Stromal cell of bone marrow (primary cell): ENCODE results near the gene GNB1L.

ENCODE experiments used
- DNase-seq: peaks from one replicate; pipeline ENCODE4 v3.0.0-alpha.2; 2012; ENCODE audit warnings: low read depth

GNB1L gene

DNA sequence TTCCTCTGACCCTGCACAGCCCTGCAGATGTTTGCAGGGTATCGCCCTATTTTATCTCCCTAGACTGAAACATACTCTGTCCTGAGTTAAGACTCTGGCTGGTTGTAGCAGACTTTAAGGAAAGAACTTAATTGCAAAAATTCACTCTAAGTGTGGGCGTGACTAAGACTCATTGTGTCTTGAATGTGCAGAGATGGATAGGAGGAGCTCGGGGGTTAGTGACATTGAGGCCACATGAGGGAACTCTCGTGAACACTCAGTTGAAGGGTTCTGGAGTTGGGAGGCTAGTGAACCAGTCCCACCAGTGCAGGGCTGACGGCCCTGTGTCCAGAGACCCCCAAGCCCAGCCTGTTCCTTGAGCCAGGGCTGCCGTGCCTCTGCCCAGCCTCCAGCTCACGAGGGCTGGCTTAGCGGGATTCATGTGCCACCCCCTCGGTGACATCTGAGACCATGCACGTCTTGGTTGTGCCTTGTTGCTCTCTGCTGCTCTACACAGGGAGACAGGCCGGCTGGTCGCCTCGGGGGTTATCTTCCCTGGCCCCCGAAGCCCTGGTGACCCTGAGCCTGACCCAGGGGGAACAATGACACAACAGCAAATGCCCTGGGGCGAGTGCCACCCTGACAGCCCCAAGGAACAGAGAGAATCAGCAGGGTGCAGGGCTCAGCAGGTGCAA is 105.5 kb downstream of the GNB1L start:
- DNase-seq: no peak

DNA sequence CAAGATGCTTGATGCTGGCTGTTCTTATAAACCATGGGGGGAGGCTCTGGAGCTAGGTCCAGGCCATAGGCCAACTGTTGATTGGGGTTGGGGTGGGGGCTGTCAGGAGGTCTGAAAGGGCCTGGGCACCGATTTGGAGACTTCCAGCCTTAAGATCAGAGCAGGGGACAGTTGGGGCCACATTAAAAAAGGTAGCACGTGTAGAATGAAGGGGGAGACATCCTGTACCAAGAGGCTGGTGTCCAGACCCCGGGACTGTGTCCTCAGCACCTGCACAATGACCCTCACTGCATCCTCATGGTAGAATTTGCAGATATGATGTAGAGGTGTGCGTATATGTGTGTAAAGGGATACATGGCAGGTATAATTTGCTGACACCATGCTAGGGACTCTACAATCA is 106.5 kb downstream of the GNB1L start:
- DNase-seq: no peak

DNA sequence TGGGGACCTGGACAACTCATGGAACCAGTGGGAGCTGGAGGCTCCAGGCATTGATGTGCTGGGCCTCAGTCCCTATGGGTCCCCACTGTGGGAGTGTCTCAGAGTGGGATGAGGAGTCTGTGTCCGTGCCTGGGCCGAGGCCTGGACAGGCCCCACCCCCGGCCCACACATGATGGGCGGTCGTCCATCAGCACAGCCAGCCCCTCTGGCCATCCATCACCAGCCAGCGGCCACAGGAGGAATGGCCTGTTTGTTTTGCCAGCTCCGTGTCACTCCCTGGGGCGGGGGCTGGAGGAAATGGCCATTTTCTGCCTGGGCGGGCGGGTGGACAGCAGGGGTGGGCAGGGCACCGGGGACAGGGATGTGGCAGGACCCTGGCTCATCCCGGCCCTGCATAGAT is 107.1 kb downstream of the GNB1L start:
- DNase-seq: no peak

DNA sequence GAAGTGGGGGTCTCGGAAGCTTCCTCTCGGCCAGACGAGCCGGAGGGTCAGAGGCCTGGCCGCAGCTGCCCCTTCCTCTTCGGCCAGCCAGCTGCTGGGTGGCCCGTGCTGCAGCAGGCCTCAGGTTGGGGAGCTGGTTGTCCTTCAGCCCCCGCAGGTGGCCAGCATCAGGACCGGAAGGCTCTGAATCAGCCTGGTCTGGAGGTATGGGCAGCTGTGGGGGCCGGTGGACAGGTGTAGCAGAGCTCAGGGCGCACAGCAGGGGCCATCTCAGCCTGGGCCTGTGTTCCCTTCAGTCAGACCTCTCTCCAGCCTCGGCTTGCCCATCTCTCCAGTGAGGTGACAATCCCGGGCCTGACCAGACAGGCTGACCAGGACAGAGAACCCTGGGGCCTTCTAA is 107.9 kb downstream of the GNB1L start:
- no peak for DNase-seq

DNA sequence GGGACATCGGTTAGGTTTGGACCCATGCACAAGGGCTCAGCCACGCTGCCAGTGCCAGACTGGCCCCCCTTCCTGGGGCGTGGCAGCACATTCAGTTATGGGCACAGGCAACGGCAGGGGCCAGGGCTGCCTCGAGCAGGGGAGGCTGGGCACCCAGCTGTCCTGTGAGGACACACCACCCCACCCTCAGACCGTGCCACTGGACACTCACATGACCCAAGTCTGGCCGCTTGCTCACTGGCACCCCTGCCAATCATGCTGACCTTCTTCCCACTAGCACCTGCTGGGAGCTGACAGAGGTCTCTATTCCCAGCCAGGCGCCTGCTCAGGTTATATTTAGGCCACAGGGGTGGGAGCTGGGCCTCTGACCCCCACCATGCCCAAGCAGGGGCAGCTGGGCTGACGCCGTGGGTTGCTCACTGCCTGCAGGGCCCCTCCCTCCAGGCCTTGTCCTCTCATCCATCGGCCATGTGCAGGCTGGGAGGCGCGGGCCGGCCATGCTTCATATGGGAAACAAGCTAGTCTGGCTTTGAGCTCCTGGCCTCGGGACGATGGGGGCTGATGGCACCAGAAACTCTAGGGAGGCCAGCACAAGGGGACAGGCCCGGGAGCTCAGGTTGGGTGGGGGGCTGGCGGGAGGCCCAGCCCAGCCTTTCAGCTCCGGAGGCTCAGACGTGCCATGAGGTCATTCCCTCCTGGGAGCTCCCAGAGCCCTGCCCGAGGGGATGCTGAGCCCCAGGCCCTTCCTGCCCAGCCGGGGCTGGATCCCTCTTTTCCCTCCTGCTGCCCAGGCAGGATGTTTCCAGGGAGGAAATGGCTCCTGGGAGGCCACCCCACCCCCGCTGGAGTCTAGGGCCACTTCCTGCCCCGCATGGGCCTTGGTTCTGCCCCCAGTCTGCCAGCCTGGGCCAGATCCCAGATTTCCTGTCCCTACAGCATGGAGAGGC is 109.2 kb downstream of the GNB1L start:
- DNase-seq: no peak

DNA sequence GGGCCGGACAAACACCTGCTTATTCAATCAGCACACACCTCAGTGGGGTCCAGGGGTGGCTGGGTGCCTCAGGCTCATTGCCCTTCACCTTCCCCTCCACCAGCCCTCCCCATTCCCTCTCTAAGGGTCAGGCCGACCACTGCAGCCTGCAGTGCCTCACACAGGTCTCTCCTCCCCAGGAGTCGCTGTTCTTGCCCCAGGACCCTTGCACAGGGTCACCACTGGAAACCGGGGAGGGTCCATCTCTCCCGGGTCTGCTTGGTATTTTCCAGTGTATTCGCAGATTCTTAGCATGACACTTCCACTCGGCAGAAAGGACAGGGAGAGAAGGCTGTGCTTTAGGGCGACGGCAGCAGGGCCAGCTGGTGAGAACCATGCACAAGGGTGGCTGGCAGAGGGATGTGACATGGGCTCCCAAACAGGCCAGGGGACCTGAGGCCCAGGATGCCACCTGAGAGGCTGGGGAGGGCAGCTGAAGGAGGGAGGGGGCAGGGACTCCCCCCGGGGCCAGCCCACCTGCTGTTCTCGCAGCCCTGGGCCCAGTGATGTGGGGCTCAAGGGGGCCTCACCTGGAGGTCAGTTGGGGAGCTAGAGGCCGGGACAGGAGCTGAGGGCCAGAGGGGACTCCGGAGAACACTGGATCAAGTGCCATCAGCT is 110.2 kb downstream of the GNB1L start:
- DNase-seq: no peak

DNA sequence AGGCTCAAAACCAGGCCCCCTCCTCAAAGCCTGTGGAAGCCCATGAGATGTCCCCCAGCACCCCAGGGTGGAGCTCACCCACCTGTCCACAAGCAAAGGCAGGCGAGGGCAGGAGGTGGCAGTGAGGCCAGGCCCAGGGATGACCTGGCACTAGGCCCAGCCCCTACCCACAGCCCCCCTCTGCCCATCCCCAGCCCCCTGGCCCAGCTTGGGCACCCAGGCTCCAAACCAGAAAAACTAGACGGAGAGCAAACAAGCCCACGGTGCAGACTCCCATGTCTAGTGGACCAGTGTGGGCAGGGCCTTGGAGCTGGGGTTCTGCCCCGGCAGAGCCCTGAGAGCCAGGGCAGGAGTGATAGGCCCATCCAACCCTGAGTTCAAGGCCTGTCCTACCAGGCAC is 111.0 kb downstream of the GNB1L start:
- DNase-seq: no peak

DNA sequence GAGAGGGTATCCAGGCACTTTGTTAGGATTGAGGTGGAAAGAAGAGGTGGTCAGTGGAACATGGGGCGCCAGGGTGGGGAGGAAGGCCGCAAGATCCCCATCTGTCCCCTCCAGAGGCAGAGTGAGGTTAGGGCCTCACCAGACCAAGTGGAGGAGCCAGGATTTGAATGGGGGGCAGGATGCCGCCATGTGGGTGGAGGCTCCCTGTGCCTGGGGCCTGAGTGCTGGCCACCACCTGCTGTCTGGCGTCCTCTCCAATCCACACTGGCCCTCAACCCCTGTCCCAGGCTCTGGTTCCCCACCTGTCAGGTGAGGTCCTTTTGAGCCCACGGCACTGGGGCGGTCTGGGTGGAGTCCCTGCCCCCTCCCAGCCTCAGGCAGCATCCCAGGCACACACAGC is 111.6 kb downstream of the GNB1L start:
- no peak for DNase-seq

DNA sequence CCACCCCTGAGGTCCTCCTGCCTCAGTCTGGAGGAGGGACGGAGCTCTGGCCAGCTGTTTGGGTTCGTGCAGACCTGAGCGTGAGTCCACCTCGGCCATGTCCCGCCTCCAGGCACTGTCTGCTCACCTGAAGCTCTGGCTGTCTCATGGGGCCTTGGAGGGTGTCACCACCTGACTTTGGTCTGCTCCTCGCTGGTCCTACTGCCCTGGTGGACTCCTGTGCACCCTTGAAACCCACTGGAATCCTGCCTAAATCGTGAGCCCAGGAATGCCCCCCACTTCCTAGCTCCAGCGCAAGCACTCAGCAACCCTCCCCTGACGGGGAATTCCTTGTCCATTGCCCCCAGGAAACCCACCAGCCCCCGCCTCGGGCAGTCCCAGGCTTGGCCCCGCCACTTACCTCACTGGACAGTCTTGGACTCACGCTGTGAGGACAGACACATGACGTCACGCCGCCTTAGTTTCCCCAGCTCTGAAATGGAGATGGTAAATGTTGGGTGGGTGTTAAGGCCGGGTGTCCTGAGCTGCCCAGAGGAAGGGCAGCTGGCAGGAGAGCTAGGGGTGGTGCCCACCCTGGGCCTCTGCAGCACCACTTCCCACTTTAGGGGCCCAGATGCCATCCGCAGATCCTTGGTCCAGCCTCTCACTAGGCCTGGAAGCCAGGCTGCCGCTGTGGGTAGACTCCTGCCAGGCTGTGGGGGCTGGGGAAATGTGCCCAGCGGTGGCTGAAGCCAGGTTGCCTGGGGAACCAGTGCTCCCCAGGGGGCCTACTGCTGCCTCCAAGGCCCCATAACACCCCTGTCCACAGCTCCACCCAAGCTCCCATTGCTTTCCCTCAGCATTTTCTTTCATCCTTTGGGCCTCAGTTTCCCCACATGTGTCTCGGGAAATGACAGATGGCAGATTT is 112.3 kb downstream of the GNB1L start:
- DNase-seq: no peak

DNA sequence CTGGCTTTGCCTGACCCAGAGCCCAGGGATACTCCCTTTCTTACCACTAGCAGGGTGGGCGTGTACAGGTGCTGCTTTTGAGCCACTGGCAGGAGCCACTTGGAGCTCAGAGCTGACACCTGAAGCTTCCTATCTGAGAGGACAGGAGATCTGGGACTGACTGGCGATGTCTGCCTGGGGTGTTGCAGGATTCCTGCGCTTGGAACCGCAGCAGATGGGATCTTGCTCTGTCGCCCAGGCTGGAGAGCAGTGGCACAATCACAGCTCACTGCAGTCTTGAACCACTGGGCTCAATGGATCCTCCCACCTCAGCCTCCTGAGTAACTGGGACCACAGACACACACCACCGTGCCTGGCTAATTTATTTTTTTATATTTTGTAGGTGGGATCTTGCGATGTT is 113.6 kb downstream of the GNB1L start:
- no peak for DNase-seq

DNA sequence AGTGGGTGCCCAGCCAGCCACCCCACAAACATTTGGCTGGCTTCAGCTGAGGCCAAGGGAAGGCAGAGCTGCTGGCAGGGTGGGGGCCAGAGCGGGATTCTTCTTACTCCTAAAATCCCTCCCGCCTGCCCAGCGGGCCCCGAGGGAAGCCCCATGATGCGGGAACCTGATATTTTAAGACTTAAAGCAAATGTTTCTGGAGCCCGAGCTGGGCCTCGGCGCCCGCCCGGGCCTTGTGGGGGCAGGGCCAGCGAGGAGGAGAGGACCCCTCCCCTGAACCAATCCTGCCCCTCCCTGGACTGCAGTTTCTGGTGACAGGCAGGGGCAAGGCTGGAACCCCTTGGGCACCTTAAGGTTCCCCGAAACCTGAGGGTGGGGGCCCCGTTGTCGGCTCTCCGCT is 114.1 kb downstream of the GNB1L start:
- no peak for DNase-seq

DNA sequence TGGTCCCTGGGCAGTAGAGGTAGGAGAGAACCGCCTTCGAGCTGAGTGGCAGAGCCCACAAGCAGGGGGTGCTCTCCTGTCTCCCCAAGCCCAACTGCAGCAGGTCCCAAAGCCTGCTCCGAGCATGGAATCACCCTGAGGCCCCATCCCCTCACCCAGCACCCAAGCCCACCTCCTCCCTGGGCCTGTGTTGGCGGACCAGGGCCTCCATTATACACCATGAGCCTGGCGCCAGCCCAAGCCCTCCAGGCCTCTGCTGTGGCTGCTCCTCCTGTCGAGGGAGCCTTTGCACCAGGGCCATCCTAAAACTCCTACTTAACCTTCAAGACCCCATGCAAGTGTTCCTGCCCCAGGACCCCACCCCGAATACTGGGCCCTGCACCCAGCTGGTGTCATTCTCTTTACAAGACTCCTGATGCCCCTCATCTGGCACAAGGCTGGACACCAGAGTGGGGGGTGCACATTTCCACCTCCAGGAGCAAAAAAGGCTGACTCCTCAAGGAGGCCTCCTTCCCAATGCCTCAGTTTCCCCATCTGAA is 114.7 kb downstream of the GNB1L start:
- DNase-seq: no peak

DNA sequence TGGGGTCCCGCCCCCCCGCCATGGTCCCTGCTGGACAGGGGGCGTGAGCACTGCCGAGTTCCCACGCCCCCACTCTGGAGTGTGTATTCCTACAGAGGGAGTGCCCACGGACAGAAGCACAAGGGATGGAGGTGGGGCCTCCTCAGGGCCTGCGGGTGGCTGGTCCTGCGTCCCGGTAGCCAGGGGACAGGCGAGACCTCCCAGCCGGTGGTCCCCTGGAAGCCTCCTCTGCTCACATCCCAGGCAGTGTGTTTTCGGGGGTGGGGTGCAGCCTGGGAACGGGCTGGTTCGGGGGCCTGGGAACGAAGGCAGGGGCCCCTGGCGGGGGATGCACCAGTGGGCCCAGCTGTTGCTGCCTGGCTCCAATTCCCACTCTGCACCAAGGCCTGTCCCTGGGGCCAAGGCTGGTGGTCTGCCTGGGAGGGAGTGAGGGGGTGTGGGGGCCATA is 115.2 kb downstream of the GNB1L start:
- DNase-seq: no peak

DNA sequence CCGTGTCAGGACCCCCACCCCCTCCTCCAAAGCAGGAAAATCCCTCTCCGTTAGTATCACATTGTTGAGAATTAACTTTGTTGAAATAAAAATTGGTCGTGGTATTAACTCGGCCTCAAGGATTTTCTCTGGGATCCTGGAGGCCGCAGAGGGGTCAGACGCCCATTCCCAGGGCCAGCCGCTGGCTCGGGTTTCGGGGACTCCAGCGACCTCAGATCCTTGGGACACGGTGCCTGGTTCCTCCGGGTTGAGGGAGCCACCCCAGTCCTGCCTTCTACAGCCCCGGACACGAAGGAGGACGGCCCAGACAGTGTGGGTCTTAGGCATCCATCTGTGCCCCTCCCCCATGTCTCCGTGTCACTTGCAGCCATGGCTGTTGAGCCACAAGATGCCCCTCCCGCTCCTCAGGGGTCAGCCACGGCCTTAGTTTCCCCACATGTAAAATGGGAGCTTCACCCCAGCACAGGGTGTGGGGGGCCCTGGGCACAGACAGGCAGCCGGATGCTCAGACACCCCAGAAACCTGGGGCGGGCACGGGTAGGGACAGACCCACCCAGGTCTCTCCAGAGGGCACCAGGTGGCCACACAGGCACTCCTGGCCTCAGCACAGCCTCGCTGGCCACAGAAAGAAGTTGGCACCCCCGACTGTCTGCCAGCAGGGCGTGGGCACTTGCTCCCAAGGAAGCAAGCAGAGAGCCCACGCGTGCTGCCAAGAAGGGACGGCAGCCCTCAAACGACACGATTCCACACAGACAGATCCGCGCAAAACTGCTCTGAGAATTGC is 115.8 kb downstream of the GNB1L start:
- DNase-seq: no peak

DNA sequence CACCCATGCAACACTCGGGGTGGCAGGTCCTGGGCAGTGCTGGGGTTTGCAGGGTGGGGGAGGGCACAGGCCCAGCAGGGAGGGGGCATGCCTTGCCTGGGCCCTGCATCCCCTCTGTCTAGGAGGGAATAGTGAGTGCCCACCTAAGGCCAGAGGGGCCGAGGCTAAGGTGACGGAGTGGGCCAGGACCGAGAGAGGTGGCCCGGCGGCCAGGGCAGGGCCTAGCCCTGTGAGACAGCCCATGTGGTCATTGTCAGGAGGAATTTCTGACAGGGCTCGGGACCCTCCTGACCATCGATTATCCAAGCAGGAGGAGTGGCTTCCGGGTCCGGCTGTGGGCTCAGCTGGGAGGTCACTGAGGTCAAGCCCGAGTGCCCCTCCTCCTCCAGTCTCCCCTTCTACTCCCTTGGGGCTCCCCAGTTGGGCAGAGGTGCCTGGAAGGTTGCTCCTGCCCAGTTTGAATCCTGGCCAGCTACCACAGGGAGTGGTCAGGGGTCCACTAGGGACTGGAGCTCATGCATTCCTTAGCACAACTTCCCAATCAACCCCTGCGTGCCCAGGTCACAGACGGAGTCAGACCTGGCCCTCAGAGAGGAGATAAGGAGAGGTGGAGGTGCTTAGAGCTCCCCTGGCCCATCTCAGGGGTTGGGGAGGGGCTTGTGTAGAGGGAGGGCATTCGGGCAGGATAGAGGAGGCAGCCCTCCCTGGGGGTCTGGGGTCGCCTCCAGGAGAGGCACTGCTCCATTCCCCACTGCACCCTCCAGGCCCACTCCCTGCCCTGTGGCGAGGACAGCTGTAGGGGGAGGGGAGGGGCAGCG is 116.6 kb downstream of the GNB1L start:
- no peak for DNase-seq

DNA sequence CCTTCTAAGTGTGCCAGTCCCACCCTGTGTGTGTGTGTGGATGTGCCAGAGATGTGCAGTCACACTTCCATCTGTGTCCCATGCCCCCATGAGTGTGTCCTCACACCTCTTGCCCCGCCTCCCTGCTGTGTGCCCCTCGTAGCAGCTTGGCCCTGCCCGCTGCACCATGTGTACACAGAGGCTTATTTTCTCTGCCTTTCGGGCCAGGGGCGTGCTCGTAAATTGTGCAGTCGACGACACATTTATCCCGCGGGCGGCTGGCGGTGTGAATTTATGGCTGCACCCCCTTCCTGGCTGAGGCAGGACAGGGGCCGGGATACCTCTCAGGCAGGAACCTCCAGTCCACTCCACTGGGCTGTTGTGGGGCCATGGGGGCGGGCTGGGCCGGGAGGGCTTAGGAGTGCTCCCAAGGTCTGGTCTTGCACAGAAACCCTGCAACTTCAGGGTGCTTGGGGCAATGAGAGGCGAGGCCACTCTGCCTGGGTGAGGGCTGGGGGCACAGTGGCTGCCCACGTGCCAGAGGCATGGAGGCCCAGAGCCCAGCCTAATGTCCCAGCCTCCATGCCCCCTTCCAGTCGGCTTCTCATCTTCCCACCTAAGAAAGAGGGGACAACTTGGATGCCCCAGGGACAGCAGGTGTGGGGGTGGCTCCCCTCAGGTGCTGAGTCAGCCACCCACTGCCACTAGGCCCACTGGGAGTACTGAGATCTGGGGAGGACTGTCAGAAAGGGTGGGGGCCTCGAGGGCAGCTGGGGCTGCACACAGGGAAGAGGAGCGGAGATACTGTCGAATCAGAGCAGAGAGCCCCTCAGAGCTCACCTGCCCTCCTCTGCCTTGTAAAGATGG is 118.8 kb downstream of the GNB1L start:
- no peak for DNase-seq

DNA sequence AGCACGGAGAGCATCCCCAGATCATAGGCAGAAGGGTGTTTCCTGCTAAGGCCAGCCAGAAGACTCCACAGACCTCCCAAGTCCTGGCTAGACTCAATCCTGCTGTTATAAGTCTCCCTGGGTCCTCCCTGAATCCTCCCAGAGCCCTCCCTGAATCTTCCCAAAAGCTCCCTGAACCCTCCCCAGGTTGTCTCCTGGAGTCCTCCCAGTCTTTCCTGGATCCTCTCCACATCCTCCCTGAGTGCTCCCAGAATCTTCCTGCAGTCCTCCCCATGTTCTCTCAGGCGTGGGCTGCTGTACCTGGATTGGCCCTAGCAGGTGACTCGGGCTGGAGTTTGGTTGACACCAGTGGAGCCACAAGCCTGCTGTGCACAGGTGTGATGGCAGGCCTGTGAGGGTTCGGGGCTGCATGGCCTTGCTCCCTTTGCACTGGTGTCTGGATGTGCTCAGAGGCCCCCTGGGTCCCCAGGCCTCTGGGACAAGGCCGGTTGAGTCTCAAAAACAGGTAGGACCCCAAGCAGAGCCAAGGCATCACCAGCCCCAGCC is 119.8 kb downstream of the GNB1L start:
- DNase-seq: no peak

DNA sequence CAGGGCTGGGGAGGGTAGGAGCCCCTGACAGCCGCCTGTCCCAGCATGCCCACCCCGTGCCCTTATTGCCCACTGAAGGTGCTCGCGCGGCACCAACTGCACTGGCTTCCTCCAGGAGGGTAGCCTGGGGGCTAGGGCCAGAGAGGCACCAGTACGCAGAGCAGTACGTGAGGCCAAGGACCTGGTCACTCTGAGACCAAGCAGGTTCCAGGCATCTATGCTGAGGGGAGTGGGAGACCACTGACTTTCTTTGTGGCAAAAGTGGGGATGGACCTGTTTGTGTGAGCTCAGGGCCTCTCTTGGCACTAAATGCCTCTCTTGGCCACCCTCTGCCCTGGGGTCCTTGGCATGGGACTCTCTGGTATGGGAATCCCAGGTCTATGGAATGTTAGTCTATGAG is 120.5 kb downstream of the GNB1L start:
- DNase-seq: no peak

DNA sequence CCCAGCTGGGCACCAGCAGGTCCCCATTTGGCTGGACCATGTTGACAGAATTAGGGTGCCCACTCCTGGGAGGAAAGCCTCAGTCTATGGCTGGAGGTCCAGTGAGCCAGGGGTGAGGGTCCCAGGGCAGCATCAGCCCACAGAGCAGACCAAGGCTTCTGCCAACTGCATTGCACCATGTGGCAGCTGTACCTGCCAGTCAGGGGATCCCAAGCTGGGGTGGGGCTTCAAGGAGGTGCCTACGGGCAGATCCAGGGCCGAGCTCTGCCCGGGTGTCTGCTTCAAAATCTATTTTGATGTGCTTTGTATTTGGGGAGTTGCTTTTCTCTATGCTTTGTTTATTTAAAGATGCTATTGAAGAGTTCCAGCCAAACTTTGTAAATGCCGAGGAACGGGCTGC is 120.9 kb downstream of the GNB1L start:
- DNase-seq: no peak
